T-helper 1 cell treated with Interleukin-12 subunit alpha and Interleukin-12 subunit beta and Interleukin-4 antibody, amounts not matched to agents 30 ng/mL and 1 ng/mL, for 36 hours (primary cell): ENCODE measurements around the gene MGA. TPM values are rescaled to one million over a fixed set of nuclear protein-coding genes. Genes with fewer than 3 reads are reported as not detected.

Experiments used
- intact Hi-C: fragments of 100-400 bp; cut with micrococcal nuclease; formaldehyde crosslinking; loops from one replicate; pipeline ENCODE4 v1.15.1; 2024
- total RNA-seq: library from RNA; stranded (reverse); gene quantifications from 2 replicates; pipeline ENCODE4 v1.2.3, GENCODE V29; 2022

The MGA gene
- total RNA-seq, 1 donor from 2014 or later: 39.3 TPM

GRCh38 chr15:41656188-41656587 is 4.0 kb upstream of the MGA start:
- intact Hi-C loops: no loop called here

- intact Hi-C loops: loop anchor here (2.0 kb wide), 1 partner anchor 706 kb away; the partner anchor contains the start of gene CHAC1
These were observed 1.5 kb upstream of the MGA start for GRCh38 chr15:41658689-41659088.

- intact Hi-C loops: loop anchor here (2.0 kb wide), 1 partner anchor 706 kb away; the partner anchor contains the start of gene CHAC1
These were observed 1.0 kb upstream of the MGA start for GRCh38 chr15:41659190-41659589.

GRCh38 chr15:41659855-41660234 is 360 bp upstream of the MGA start:
- intact Hi-C loops: loop anchor here (1.0 to 10.0 kb wide), 11 partner anchors 36 to 915 kb away; partner anchors contain the start of genes CHAC1, GANC, ITPKA and MAPKBP1

GRCh38 chr15:41661078-41661517 is 893 bp downstream of the MGA start:
- intact Hi-C loops: loop anchor here (2.0 to 10.0 kb wide), 6 partner anchors 56 to 914 kb away; partner anchors contain the start of genes GANC, ITPKA, RTF1 and STARD9

- intact Hi-C loops: loop anchor here (1.0 to 10.0 kb wide), 7 partner anchors 55 to 913 kb away; partner anchors contain the start of genes GANC, ITPKA, RPAP1 and RTF1
These were observed 1.5 kb downstream of the MGA start for GRCh38 chr15:41661518-41662225.

GRCh38 chr15:41666353-41666920 is 6.2 kb downstream of the MGA start:
- intact Hi-C loops: loop anchor here (10.0 kb wide), 1 partner anchor 908 kb away; the partner anchor contains the start of gene STARD9

GRCh38 chr15:41669701-41670100 is 9.5 kb downstream of the MGA start:
- intact Hi-C loops: loop anchor here (10.0 kb wide), 1 partner anchor 905 kb away; the partner anchor contains the start of gene STARD9

GRCh38 chr15:41671656-41672648 is 11.7 kb downstream of the MGA start:
- intact Hi-C loops: no loop called here

GRCh38 chr15:41675337-41675736 is 15.1 kb downstream of the MGA start:
- intact Hi-C loops: no loop called here

GRCh38 chr15:41678742-41679141 is 18.5 kb downstream of the MGA start:
- intact Hi-C loops: no loop called here

GRCh38 chr15:41683955-41684354 is 23.8 kb downstream of the MGA start:
- intact Hi-C loops: no loop called here

GRCh38 chr15:41688671-41689070 is 28.5 kb downstream of the MGA start:
- intact Hi-C loops: no loop called here

GRCh38 chr15:41689083-41689482 is 28.9 kb downstream of the MGA start:
- intact Hi-C loops: no loop called here

GRCh38 chr15:41689834-41690233 is 29.6 kb downstream of the MGA start:
- intact Hi-C loops: loop anchor here (5.0 to 10.0 kb wide), 2 partner anchors 133 to 245 kb away; partner anchors contain the start of gene TYRO3

GRCh38 chr15:41690636-41691035 is 30.4 kb downstream of the MGA start:
- intact Hi-C loops: loop anchor here (5.0 to 10.0 kb wide), 2 partner anchors 133 to 244 kb away; partner anchors contain the start of gene TYRO3

- intact Hi-C loops: loop anchor here (5.0 to 10.0 kb wide), 2 partner anchors 134 to 243 kb away; partner anchors contain the start of gene TYRO3
These were observed 31.3 kb downstream of the MGA start for GRCh38 chr15:41691471-41691870.

GRCh38 chr15:41692049-41692448 is 31.8 kb downstream of the MGA start:
- intact Hi-C loops: loop anchor here (5.0 to 10.0 kb wide), 2 partner anchors 135 to 243 kb away; partner anchors contain the start of gene TYRO3

- intact Hi-C loops: loop anchor here (5.0 to 10.0 kb wide), 2 partner anchors 136 to 241 kb away; partner anchors contain the start of gene TYRO3
These were observed 33.6 kb downstream of the MGA start for GRCh38 chr15:41693757-41694156.

GRCh38 chr15:41695750-41696436 is 35.7 kb downstream of the MGA start:
- intact Hi-C loops: loop anchor here (1.0 to 10.0 kb wide), 8 partner anchors 36 to 363 kb away; partner anchors contain the start of genes MAPKBP1 and MGA
